H9 (cell line): ENCODE data around the gene SPRED1. TPM values are rescaled to one million over a fixed set of nuclear protein-coding genes. Genes with fewer than 3 reads are reported as not detected.

Experiments
- DNase-seq: peaks from one replicate; pipeline ENCODE4 v3.0.0-alpha.2; 2017
- H2AFZ ChIP-seq: one replicate; pipeline ENCODE4 v1.6.1; 2013; ENCODE audit warnings: mild to moderate bottlenecking, low read length, control low read depth, moderate library complexity
- H2AK5ac ChIP-seq: 2 replicates; pipeline ENCODE4 v1.6.1; 2013; ENCODE audit warnings: low read length, control low read depth, mixed read lengths; ENCODE audit not compliant: insufficient read length
- H2BK120ac ChIP-seq: one replicate; pipeline ENCODE4 v1.6.1; 2013; ENCODE audit warnings: low read depth, mild to moderate bottlenecking, low read length, control low read depth, inconsistent platforms; ENCODE audit not compliant: poor library complexity, severe bottlenecking
- H2BK12ac ChIP-seq: 2 replicates; pipeline ENCODE4 v1.6.1; 2013; ENCODE audit warnings: low read length, control low read depth, mixed read lengths, low read depth; ENCODE audit not compliant: insufficient read length
- H2BK15ac ChIP-seq: 2 replicates; pipeline ENCODE4 v1.6.1; 2013; ENCODE audit warnings: low read depth, low read length, control low read depth
- H2BK20ac ChIP-seq: one replicate; pipeline ENCODE4 v1.6.1; 2013; ENCODE audit warnings: low read depth, mild to moderate bottlenecking, low read length, control low read depth, inconsistent platforms; ENCODE audit not compliant: poor library complexity, severe bottlenecking
- H2BK5ac ChIP-seq: 2 replicates; pipeline ENCODE4 v1.6.1; 2013; ENCODE audit warnings: low read length, control low read depth, mixed read lengths; ENCODE audit not compliant: insufficient read length
- H3K14ac ChIP-seq: 2 replicates; pipeline ENCODE4 v1.6.1; 2013; ENCODE audit warnings: low read length, control low read depth; ENCODE audit not compliant: insufficient read depth
- H3K18ac ChIP-seq: 2 replicates; pipeline ENCODE4 v1.6.1; 2013; ENCODE audit warnings: low read depth, mild to moderate bottlenecking, mixed read lengths, low read length, control low read depth; ENCODE audit not compliant: insufficient read length
- H3K23ac ChIP-seq: 2 replicates; pipeline ENCODE4 v1.6.1; 2013; ENCODE audit warnings: low read length, control low read depth, mixed read lengths, low read depth; ENCODE audit not compliant: insufficient read length
- H3K23me2 ChIP-seq: 2 replicates; pipeline ENCODE4 v1.6.1; 2013; ENCODE audit warnings: low read depth, mild to moderate bottlenecking, mixed read lengths, low read length, control low read depth; ENCODE audit not compliant: insufficient read length, poor library complexity, severe bottlenecking
- H3K27ac ChIP-seq: 2 replicates; pipeline ENCODE4 v1.5.1; 2013; ENCODE audit warnings: low read length, control low read depth, mixed read lengths, low read depth; ENCODE audit not compliant: insufficient read length
- H3K27me3 ChIP-seq: 2 replicates; pipeline ENCODE4 v1.6.1; 2013; ENCODE audit warnings: low read length, control low read depth, inconsistent platforms; ENCODE audit not compliant: insufficient read depth
- H3K4ac ChIP-seq: 2 replicates; pipeline ENCODE4 v1.6.1; 2013; ENCODE audit warnings: low read depth, mild to moderate bottlenecking, control low read depth, inconsistent platforms, low read length, moderate library complexity
- H3K4me1 ChIP-seq: 2 replicates; pipeline ENCODE4 v1.6.1; 2013; ENCODE audit warnings: low read length, control low read depth, inconsistent platforms; ENCODE audit not compliant: insufficient read depth
- H3K4me2 ChIP-seq: 2 replicates; pipeline ENCODE4 v1.6.1; 2013; ENCODE audit warnings: low read length, control low read depth, mixed read lengths; ENCODE audit not compliant: insufficient read length, insufficient read depth
- H3K56ac ChIP-seq: 2 replicates; pipeline ENCODE4 v1.6.1; 2013; ENCODE audit warnings: low read depth, mild to moderate bottlenecking, mixed read lengths, low read length, control low read depth; ENCODE audit not compliant: insufficient read length
- H3K79me1 ChIP-seq: 2 replicates; pipeline ENCODE4 v1.6.1; 2013; ENCODE audit warnings: low read depth, mild to moderate bottlenecking, moderate library complexity, low read length, control low read depth, inconsistent platforms; ENCODE audit not compliant: insufficient read depth, poor library complexity, severe bottlenecking
- H3K79me2 ChIP-seq: 2 replicates; pipeline ENCODE4 v1.6.1; 2013; ENCODE audit warnings: low read length, control low read depth, inconsistent platforms; ENCODE audit not compliant: insufficient read depth
- H3K9ac ChIP-seq: 2 replicates; pipeline ENCODE4 v1.6.1; 2013; ENCODE audit warnings: low read length, control low read depth, mixed read lengths; ENCODE audit not compliant: insufficient read length; ENCODE audit errors: extremely low read depth
- H3K9me3 ChIP-seq: one replicate; pipeline ENCODE4 v1.6.1; 2013; ENCODE audit warnings: low read depth, low read length, inconsistent platforms; ENCODE audit not compliant: control insufficient read depth
- H3T11ph ChIP-seq: one replicate; pipeline ENCODE4 v1.6.1; 2013; ENCODE audit warnings: mild to moderate bottlenecking, low read length, control low read depth, inconsistent platforms
- H4K20me1 ChIP-seq: one replicate; pipeline ENCODE4 v1.6.1; 2013; ENCODE audit not compliant: control insufficient read depth, insufficient read length, insufficient read depth
- H4K5ac ChIP-seq: 2 replicates; pipeline ENCODE4 v1.6.1; 2013; ENCODE audit warnings: low read depth, mild to moderate bottlenecking, mixed read lengths, low read length, control low read depth; ENCODE audit not compliant: insufficient read length
- H4K8ac ChIP-seq: replicated peaks from 2 replicates; pipeline ENCODE4 v1.6.1; 2013; ENCODE audit warnings: low read length, control low read depth, mixed read lengths, low read depth; ENCODE audit not compliant: insufficient read length
- H4K91ac ChIP-seq: 2 replicates; pipeline ENCODE4 v1.6.1; 2013; ENCODE audit warnings: low read depth, mild to moderate bottlenecking, moderate library complexity, mixed read lengths, low read length, control low read depth; ENCODE audit not compliant: insufficient read length
- H3K27ac Mint-ChIP-seq, 3 experiments: 2 replicates in 2 of 3; 3 replicates in 1 of 3; pipeline ENCODE4 v1.8.0; 2020 to 2021; ENCODE audit warnings: mixed read lengths in 3 of 3, mild to moderate bottlenecking in 1 of 3, moderate library complexity in 1 of 3
- H3K27me3 Mint-ChIP-seq: 2 replicates; pipeline ENCODE4 v1.8.0; 2021; ENCODE audit warnings: low read depth, mild to moderate bottlenecking, moderate library complexity, mixed read lengths
- H3K36me3 Mint-ChIP-seq, 3 experiments: 2 replicates in 2 of 3; 3 replicates in 1 of 3; pipeline ENCODE4 v1.8.0; 2020 to 2021; ENCODE audit warnings: low read depth in 3 of 3, mixed read lengths in 3 of 3; ENCODE audit not compliant: insufficient read depth in 1 of 3
- H3K4me1 Mint-ChIP-seq, 2 experiments: 2 replicates each; pipeline ENCODE4 v1.8.0; 2020; ENCODE audit warnings: mixed read lengths in 2 of 2
- H3K4me3 Mint-ChIP-seq, 2 experiments: 2 replicates in 1 of 2; 3 replicates in 1 of 2; pipeline ENCODE4 v1.8.0; 2020 to 2021; ENCODE audit warnings: mild to moderate bottlenecking in 2 of 2, mixed read lengths in 2 of 2, moderate library complexity in 1 of 2
- H3K9me3 Mint-ChIP-seq, 2 experiments: 2 replicates in 1 of 2; 3 replicates in 1 of 2; pipeline ENCODE4 v1.8.0; 2020; ENCODE audit warnings: mild to moderate bottlenecking in 2 of 2, mixed read lengths in 2 of 2, moderate library complexity in 1 of 2
- CTCF ChIP-seq: fragments of 200-600 bp; sonication (generic); conservative IDR thresholded peaks from 3 replicates; pipeline ENCODE4 v1.8.0; 2021; ENCODE audit warnings: antibody characterized with exemption, mild to moderate bottlenecking
- WGBS: extraction: QIAGEN DNeasy Blood & Tissue Kit; methylation state at CpG from one replicate; pipeline ENCODE4 v1.1.7; 2013; ENCODE audit warnings: missing lambda C conversion rate, low lambda C conversion rate, mixed read lengths; ENCODE audit not compliant: insufficient read length; ENCODE audit errors: extremely low coverage; 5-methylcytosine and 5-hydroxymethylcytosine counted together
- total RNA-seq: library from RNA; stranded (reverse); gene quantifications from 2 replicates; pipeline ENCODE4 v1.2.1, GENCODE V29; 2021

Gene SPRED1
- total RNA-seq, 1 experiment from 2014 or later, result 41.0 TPM

GRCh38 chr15:38349251-38349650 is 96.6 kb downstream of the SPRED1 start:
- Histone ChIP-seq H2BK20ac (no peak overlapping the region), H3K4ac (no peak overlapping the region), H4K20me1 (no peaks in the 10 kb centered on the region), H4K8ac (no peak overlapping the region), H3K23ac (no peak overlapping the region), H3K56ac (no peak overlapping the region), H3K4me2 (no peak overlapping the region), H3K9ac (no peak overlapping the region), H2BK15ac (no peak overlapping the region), H2AFZ (no peak overlapping the region), H3K9me3 (no peaks in the 10 kb centered on the region), H4K91ac (no peak overlapping the region), H3K27me3 (no peaks in the 10 kb centered on the region), H3K18ac (no peak overlapping the region), H3K4me1 (no peaks in the 10 kb centered on the region; the same call in 1 of the 2 replicates), H2BK12ac (no peak overlapping the region), H3K27ac (no peak overlapping the region), H2BK120ac (no peak overlapping the region), H3K79me2 (no peaks in the 10 kb centered on the region), H2AK5ac (no peak overlapping the region), H3K23me2 (no peaks in the 10 kb centered on the region), H3K14ac (no peak overlapping the region), H3K79me1 (no peaks in the 10 kb centered on the region), H3T11ph (no peak overlapping the region), H2BK5ac (no peak overlapping the region), H4K5ac (no peak overlapping the region)
- no CpG with 5 or more reads among the region's 3 CpGs for WGBS
- Mint-ChIP-seq H3K27me3 (no peaks in the 10 kb centered on the region), H3K4me1 (no peaks in the 10 kb centered on the region), H3K4me3 (no peak overlapping the region), H3K27ac (no peak overlapping the region), H3K9me3 (no peaks in the 10 kb centered on the region), H3K36me3 (peaks cover 9 to 30% (median 27%) of the 10 kb centered on the region in 3 experiments)
- TF ChIP-seq CTCF, result no peak
- DNase-seq, result no peak
